Right cardiac atrium (tissue), 5 donors: ENCODE measurements around the gene RSBN1L. TPM values are rescaled to one million over a fixed set of nuclear protein-coding genes. Genes with fewer than 3 reads are reported as not detected.

Source experiments
- ATAC-seq, 2 donors: fragments of 200-7000 bp; cut with Tn5 transposase; one replicate each; pipeline versions ENCODE4 v1.8.0 to v1.9.1; 2020; ENCODE audit warnings: moderate library complexity in 2 of 2, mild to moderate bottlenecking in 1 of 2
- DNase-seq, 3 donors: peaks; one replicate each; pipeline ENCODE4 v3.0.0-alpha.2; 2020
- H3K27ac ChIP-seq: one replicate; pipeline ENCODE4 v1.5.1; 2013; ENCODE audit warnings: mild to moderate bottlenecking, low read length, control low read depth, moderate library complexity
- H3K27me3 ChIP-seq: one replicate; pipeline ENCODE4 v1.6.1; 2013; ENCODE audit not compliant: control insufficient read depth, insufficient read depth
- H3K4me1 ChIP-seq: one replicate; pipeline ENCODE4 v1.6.1; 2013; ENCODE audit warnings: low read length; ENCODE audit not compliant: control insufficient read depth, insufficient read depth
- H3K4me3 ChIP-seq: one replicate; pipeline ENCODE4 v1.5.1; 2013; ENCODE audit warnings: low read length, control low read depth
- H3K9me3 ChIP-seq: one replicate; pipeline ENCODE4 v1.6.1; 2013; ENCODE audit warnings: low read length; ENCODE audit not compliant: control insufficient read depth
- WGBS: extraction: QIAGEN DNeasy Blood & Tissue Kit; methylation state at CpG from one replicate; pipeline ENCODE4 v1.1.7; 2013; 5-methylcytosine and 5-hydroxymethylcytosine counted together
- intact Hi-C, 4 donors: fragments of 100-400 bp; cut with DNase I; formaldehyde crosslinking; loops; one replicate each; pipeline versions ENCODE4 v1.11.0 to v1.14.0; 2022 to 2023
- polyA plus RNA-seq: library from polyadenylated mRNA; stranded (reverse); fragments of 200-250 nt; gene quantifications from one replicate; pipeline ENCODE4 v1.2.3, GENCODE V29; 2013
- total RNA-seq, 4 donors: library from RNA; stranded (reverse); fragmentation: NEBNext Ultra II Directional; extraction: Animal tissue kit (Norgen Biotek cat#: 25700); gene quantifications; one replicate each; pipeline ENCODE4 v1.2.1, GENCODE V29; 2021
- donor health status: healthy with polysubstance abuse.
- donor health status: DM: no; HTN: yes; CAD: no.
- donor health status: DM: no; HTN: no; CAD: no.
- donor health status: DM: no; HTN: yes; CAD: no; lungs with severe emphysema.
- donor health status: DM: yes; HTN: yes; CAD: no.

The RSBN1L gene
- total and polyA plus RNA-seq, 5 donors, result 5.1 to 13.2 (median 13.1) TPM

DNA sequence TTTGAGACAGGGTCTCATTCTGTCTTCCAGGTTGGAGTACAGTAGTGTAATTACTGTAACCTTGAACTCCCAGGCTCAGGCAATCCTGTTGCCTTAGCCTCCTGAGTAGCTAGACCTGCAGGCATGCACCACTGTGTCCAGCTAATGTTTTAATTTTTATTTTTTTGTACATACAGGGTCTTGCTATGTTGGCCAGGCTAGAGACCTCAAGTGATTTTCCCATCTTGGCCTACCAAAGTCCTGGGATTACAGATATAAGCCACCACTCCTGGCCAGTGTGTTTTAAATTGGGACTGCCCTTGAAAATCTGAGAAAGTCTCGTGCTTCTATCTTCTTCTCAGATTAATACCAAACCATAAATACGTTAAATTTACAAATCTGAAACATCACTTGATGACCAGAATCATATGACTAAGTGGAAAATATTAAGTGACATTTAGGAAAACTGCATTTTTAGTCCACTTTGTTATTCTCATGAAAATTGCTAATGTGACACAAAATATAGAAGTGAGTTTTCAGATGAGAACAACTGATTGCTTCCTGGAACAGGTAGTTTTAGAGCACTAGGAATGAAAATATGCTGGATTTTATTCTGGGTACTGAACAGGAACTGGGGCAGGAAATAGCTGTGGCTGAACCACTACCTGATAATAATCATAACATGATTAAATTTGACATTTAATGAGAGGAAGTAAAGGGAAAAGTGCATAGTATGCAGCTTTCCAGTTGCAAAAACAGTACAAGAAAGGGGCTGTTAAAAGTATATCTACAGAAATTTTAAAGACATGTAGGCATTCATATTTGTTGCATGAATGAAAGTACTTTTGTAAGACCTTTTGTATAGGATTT is 106.5 kb downstream of the RSBN1L start:
- no peak for ATAC-seq
- no peaks in the 10 kb centered on the region for H3K9me3 ChIP-seq
- H3K27ac ChIP-seq, result no peak overlapping the region
- H3K4me1 ChIP-seq, result no peaks in the 10 kb centered on the region
- no peaks in the 10 kb centered on the region for H3K27me3 ChIP-seq
- intact Hi-C loops, result no loop called here
- WGBS, result 74% methylated on average over 2 of the region's 2 CpGs
- DNase-seq, result no peak
- no peak overlapping the region for H3K4me3 ChIP-seq

DNA sequence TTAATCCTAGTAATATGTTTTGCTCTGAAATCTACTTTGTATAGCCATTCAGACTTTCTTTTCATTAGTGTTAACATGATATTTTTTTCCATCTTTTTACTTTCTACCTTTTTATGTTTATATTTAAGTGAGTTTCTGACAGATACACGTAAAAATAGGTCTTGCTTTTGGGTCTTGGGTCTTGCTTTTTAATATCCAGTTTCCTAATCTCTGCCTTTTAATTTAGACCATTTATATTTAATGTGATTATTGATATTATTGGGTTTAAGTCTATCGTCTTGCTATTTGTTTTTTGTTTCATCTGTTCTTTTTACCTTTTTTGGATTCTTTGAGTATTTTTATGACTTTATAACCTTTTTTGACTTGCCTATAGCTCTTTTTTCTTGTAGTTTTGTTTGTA is 110.2 kb downstream of the RSBN1L start:
- intact Hi-C loops, result no loop called here
- no peaks in the 10 kb centered on the region for H3K4me1 ChIP-seq
- 97% methylated on average over 2 of the region's 2 CpGs for WGBS
- DNase-seq, result no peak
- H3K4me3 ChIP-seq, result no peak overlapping the region
- no peak overlapping the region for H3K27ac ChIP-seq
- no peak for ATAC-seq
- H3K27me3 ChIP-seq, result no peaks in the 10 kb centered on the region
- no peaks in the 10 kb centered on the region for H3K9me3 ChIP-seq

DNA sequence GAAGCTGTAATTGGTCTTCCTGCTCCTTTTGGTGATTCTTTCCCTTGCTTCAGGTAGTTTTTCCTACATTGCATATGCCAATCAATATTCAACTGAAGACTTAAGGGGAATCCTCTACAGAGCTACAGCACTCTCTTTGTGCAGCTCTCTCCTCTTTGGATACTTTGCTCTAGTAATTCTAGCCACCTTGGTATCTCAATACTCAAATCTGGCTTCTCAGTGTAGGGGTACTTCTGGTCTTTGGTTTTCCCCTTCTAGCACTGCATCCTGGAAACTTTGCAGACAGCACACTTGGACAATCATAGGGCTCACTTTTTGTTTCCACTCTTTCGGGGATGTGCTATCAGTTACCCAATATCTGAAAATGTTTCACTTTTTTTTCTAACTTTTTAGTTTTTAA is 112.3 kb downstream of the RSBN1L start:
- intact Hi-C loops, result no loop called here
- DNase-seq (no peak), ATAC-seq (no peak)
- no peaks in the 10 kb centered on the region for H3K4me1 ChIP-seq
- WGBS, result 94% methylated on average over 1 of the region's 1 CpG
- H3K27ac ChIP-seq, result no peak overlapping the region
- H3K4me3 ChIP-seq, result no peak overlapping the region
- no peaks in the 10 kb centered on the region for H3K27me3 ChIP-seq
- no peaks in the 10 kb centered on the region for H3K9me3 ChIP-seq

DNA sequence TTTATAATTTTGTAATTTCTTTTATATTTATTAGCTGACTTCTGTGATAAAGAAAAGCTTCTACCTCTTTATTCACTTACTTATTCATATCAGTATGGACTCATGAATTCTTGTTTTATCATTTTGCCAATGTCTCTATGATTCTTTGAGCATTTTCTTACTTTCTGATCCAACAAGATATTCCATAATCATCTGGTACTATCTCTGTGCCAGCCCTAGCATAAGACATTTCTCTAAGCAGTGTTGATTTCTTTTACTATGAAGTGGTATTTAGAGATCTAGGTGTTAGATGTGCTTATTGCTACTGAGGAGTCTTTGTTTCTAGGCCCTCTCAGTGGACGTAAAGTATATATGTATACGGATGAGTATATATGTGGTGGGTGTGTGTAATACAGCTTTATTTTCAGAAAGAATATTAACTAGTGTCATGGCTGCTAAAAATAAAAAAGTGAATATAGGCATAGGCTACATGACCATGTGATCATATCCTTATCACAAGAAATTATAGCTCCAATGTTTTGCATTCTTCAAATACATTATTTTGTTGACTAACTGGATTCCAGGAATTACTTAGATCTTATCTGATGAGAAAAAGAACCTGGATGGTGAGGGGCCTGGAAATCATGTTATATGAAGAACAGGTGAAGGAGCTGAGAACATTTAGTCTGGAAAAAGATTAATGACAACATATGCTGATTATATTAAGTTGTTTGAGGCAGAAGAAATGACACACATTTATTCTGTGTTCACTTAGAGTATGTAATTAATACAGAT is 115.4 kb downstream of the RSBN1L start:
- Histone ChIP-seq H3K9me3 (no peaks in the 10 kb centered on the region), H3K27me3 (no peaks in the 10 kb centered on the region), H3K4me3 (no peak overlapping the region), H3K27ac (no peak overlapping the region), H3K4me1 (no peaks in the 10 kb centered on the region)
- DNase-seq (no peak), ATAC-seq (no peak)
- 93% methylated on average over 2 of the region's 2 CpGs for WGBS
- intact Hi-C loops, result no loop called here

DNA sequence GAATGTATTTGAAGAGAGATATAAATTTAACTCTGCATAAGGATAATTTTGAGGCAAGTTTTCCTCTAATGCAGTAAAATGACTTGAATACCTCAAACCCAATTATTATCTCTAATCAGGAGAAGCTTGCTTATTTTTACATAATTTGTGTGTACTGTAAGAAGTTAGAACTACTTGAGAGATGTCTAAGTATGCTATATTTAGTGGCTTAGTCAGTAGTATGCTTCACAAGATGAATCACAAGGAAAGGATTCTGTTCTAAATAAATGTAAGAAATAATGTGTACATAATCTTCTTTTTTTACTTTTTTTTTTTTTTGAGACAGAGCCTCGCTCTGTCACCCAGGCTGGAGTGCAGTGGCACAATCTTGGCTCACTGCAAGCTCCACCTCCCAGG is 116.0 kb downstream of the RSBN1L start:
- no peak overlapping the region for H3K27ac ChIP-seq
- ATAC-seq (no peak), DNase-seq (no peak)
- intact Hi-C loops, result no loop called here
- 100% methylated on average over 1 of the region's 1 CpG for WGBS
- no peak overlapping the region for H3K4me3 ChIP-seq
- H3K9me3 ChIP-seq, result no peaks in the 10 kb centered on the region
- no peaks in the 10 kb centered on the region for H3K4me1 ChIP-seq
- H3K27me3 ChIP-seq, result no peaks in the 10 kb centered on the region

DNA sequence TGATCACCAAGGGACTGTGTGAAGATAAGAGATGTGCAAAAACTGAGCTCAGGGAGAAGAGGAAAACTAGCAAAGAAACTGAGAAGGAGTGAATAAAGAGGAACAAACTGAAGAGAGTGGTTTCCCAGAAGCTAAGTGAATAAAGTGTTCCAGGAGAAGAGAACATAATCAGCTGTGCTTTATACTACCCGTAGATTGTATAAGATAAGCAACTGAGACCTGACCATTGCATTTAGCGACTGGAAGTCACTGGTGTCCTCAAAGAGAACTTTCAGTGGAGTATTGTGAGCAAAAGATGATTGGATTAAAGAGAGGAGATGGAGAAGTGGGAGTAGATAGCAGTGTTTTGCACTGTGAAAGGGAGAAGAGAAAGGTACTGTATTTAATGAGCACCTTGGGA is 116.9 kb downstream of the RSBN1L start:
- no peak overlapping the region for H3K27ac ChIP-seq

DNA sequence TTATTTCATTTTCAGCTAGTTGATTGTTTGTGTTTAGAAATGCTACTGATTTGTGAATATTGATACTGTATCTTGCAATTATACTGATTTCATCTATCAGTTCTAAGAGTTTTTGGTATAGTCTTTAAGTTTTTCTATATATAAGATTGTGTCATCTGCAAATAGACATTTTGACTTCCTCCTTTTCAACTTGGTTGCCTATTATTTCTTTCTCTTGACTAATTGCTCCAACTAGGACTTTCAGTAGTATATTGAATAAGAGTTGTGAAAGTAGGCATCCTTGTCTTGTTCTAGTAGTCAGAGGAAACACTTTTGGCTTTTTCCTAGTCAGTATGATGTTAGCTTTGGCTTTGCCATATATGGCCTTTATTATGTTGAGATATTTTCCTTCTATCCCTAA is 122.8 kb downstream of the RSBN1L start:
- ATAC-seq, result no peak
- Histone ChIP-seq H3K4me3 (no peak overlapping the region), H3K27ac (no peak overlapping the region), H3K4me1 (no peaks in the 10 kb centered on the region), H3K27me3 (no peaks in the 10 kb centered on the region), H3K9me3 (peaks cover 3% of the 10 kb centered on the region)
- DNase-seq, result no peak
- intact Hi-C loops, result no loop called here

More for the DNA sequence above, 116.9 kb downstream of the RSBN1L start:
- no peaks in the 10 kb centered on the region for H3K9me3 ChIP-seq
- H3K27me3 ChIP-seq, result no peaks in the 10 kb centered on the region
- WGBS, result 89% methylated on average over 2 of the region's 2 CpGs
- H3K4me3 ChIP-seq, result no peak overlapping the region
- no peak for ATAC-seq
- H3K4me1 ChIP-seq, result no peaks in the 10 kb centered on the region
- DNase-seq, result no peak
- intact Hi-C loops, result no loop called here

DNA sequence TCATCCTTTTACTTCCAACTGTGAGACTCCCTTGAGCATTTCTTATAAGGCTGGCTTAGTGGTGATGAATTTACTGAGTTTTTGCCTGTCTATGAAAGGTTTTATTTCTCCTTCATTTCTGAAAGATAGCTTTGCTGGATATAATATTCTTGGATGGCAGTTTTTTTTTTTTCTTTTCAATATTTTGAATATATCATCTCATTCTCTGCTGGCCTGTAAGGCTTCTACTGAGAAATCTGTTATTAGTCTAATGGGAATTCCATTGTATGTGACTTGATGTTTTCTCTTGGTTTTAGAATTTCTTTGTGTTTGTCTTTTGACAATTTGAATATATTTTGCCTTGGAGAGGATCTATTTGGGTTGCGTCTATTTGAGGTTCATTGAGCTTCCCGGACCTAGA is 124.7 kb downstream of the RSBN1L start:
- 98% methylated on average over 2 of the region's 2 CpGs for WGBS
- intact Hi-C loops, result no loop called here
- no peak for DNase-seq
- Histone ChIP-seq H3K27ac (no peak overlapping the region), H3K9me3 (peaks cover 3% of the 10 kb centered on the region), H3K4me1 (no peaks in the 10 kb centered on the region), H3K27me3 (no peaks in the 10 kb centered on the region), H3K4me3 (no peak overlapping the region)
- ATAC-seq, result no peak

DNA sequence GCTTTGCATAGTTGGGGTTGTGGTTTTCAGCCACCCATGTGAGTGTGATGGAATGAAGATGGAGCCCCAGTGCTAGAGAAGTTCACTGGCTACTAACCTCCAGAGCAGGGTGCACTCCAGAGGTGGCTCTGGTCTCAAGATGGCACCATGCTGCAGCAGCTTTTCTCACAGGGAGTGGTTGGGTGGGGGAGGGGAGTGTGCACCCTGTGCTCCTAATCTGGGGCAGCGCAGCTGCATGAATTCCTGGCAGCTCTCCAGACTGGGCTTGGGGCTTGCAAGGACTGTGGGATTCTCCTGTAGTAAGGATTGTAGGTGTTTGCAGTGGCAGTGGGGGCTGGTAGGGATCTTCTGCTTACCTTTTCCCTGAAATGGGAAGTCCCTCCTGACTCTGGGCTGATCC is 126.0 kb downstream of the RSBN1L start:
- Histone ChIP-seq H3K4me1 (no peaks in the 10 kb centered on the region), H3K9me3 (peaks cover 3% of the 10 kb centered on the region), H3K4me3 (no peak overlapping the region), H3K27ac (no peak overlapping the region), H3K27me3 (no peaks in the 10 kb centered on the region)
- 39% methylated on average over 1 of the region's 1 CpG for WGBS
- DNase-seq (peak in 1 of 3 donors; percentile 30), ATAC-seq (no peak)
- intact Hi-C loops, result no loop called here

DNA sequence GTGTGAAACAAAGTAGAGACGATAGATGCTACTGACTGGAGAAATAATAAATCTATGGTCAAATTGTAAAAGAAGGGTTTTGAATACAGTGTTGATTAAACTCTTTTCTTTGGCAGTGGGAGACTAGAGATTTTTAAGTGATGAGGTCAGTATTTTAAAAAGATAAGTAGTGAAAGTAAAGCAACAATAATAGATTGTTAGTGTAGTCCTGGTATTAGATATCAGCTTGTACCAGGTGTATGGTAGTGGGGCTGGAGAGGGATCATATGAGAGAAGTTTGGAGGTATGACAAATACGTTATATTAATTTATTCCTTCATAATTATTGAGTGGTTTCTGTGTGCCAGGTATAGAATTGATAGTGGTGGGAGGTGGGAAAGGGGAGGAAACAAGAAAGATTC is 127.5 kb downstream of the RSBN1L start:
- Histone ChIP-seq H3K4me3 (no peak overlapping the region), H3K27me3 (no peaks in the 10 kb centered on the region), H3K9me3 (peaks cover 3% of the 10 kb centered on the region), H3K27ac (no peak overlapping the region), H3K4me1 (no peaks in the 10 kb centered on the region)
- intact Hi-C loops, result no loop called here
- ATAC-seq, result no peak
- DNase-seq, result no peak
- 61% methylated on average over 2 of the region's 2 CpGs for WGBS

DNA sequence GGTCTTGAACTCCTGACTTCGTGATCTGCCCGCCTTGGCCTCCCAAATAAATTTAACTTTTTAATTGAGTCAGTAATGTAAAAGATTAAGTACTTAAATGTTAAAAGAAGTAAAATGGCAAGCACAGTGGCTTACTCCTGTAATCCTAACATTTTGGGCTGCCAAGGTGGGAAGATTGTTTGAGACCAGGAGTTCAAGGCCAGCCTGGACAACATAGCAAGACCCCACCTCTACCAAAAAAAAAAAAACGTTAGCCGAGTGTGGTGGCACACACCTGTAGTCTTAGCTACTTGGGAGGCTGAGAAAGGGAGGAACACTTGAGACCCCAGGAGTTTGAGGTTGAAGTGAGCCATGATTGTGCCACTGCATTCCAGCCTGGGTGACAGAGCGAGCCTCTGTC is 128.4 kb downstream of the RSBN1L start:
- Histone ChIP-seq H3K27ac (no peak overlapping the region), H3K9me3 (peaks cover 3% of the 10 kb centered on the region), H3K4me1 (no peaks in the 10 kb centered on the region), H3K27me3 (no peaks in the 10 kb centered on the region), H3K4me3 (no peak overlapping the region)
- intact Hi-C loops, result no loop called here
- ATAC-seq, result no peak
- WGBS, result 94% methylated on average over 5 of the region's 5 CpGs
- no peak for DNase-seq
